Measurements from ENCODE around the gene WIPF3.

WIPF3 gene

GRCh38 chr7:29826530-29826822, 20.2 kb downstream of the WIPF3 start:
- H3K9me3 Mint-ChIP-seq (ENCODE audit: low read depth) = no peaks in the 10 kb centered on the region
- H3K4me1 Mint-ChIP-seq (ENCODE audit: low read depth) = peaks cover 3% of the 10 kb centered on the region
- peaks cover 7% of the 10 kb centered on the region for H3K27me3 Mint-ChIP-seq
- no peak overlapping the region for H3K27ac Mint-ChIP-seq
- no peak overlapping the region for H3K4me3 Mint-ChIP-seq
- H3K36me3 Mint-ChIP-seq = peaks cover 2% of the 10 kb centered on the region

GRCh38 chr7:29826904-29827303, 20.6 kb downstream of the WIPF3 start:
- Mint-ChIP-seq H3K36me3 (no peaks in the 10 kb centered on the region), H3K9me3 (ENCODE audit: low read depth) (no peaks in the 10 kb centered on the region), H3K27me3 (peaks cover 4% of the 10 kb centered on the region), H3K4me1 (ENCODE audit: low read depth) (peaks cover 3% of the 10 kb centered on the region), H3K27ac (no peak overlapping the region), H3K4me3 (no peak overlapping the region)

GRCh38 chr7:29831705-29832104, 25.4 kb downstream of the WIPF3 start:
- H3K27me3 Mint-ChIP-seq = peaks cover 2% of the 10 kb centered on the region
- no peaks in the 10 kb centered on the region for H3K36me3 Mint-ChIP-seq

GRCh38 chr7:29833929-29834328, 27.6 kb downstream of the WIPF3 start:
- H3K27me3 Mint-ChIP-seq = peaks cover 2% of the 10 kb centered on the region
- no peak overlapping the region for H3K4me3 Mint-ChIP-seq
- H3K36me3 Mint-ChIP-seq = no peaks in the 10 kb centered on the region
- no peak overlapping the region for H3K27ac Mint-ChIP-seq
- no peaks in the 10 kb centered on the region for H3K9me3 Mint-ChIP-seq (ENCODE audit: low read depth)
- H3K4me1 Mint-ChIP-seq (ENCODE audit: low read depth) = no peaks in the 10 kb centered on the region

More at GRCh38 chr7:29831705-29832104, 25.4 kb downstream of the WIPF3 start:
- Mint-ChIP-seq H3K4me3 (no peak overlapping the region), H3K4me1 (ENCODE audit: low read depth) (no peaks in the 10 kb centered on the region), H3K9me3 (ENCODE audit: low read depth) (no peaks in the 10 kb centered on the region), H3K27ac (no peak overlapping the region)

- Mint-ChIP-seq H3K36me3 (no peaks in the 10 kb centered on the region), H3K9me3 (ENCODE audit: low read depth) (no peaks in the 10 kb centered on the region), H3K27me3 (peaks cover 2% of the 10 kb centered on the region), H3K4me3 (no peak overlapping the region), H3K27ac (no peak overlapping the region), H3K4me1 (ENCODE audit: low read depth) (no peaks in the 10 kb centered on the region)
These were observed 29.4 kb downstream of the WIPF3 start for GRCh38 chr7:29835718-29836117.

GRCh38 chr7:29839302-29839701, 33.0 kb downstream of the WIPF3 start:
- Mint-ChIP-seq H3K27me3 (peaks cover 2% of the 10 kb centered on the region), H3K27ac (no peak overlapping the region), H3K9me3 (ENCODE audit: low read depth) (no peaks in the 10 kb centered on the region), H3K36me3 (no peaks in the 10 kb centered on the region), H3K4me3 (no peak overlapping the region), H3K4me1 (ENCODE audit: low read depth) (no peaks in the 10 kb centered on the region)

- Mint-ChIP-seq H3K9me3 (ENCODE audit: low read depth) (no peaks in the 10 kb centered on the region), H3K4me1 (ENCODE audit: low read depth) (no peaks in the 10 kb centered on the region), H3K27ac (no peak overlapping the region), H3K36me3 (no peaks in the 10 kb centered on the region), H3K4me3 (no peak overlapping the region), H3K27me3 (peaks cover under 1% of the 10 kb centered on the region)
These were observed 33.6 kb downstream of the WIPF3 start for GRCh38 chr7:29839921-29840320.

GRCh38 chr7:29840701-29841100, 34.4 kb downstream of the WIPF3 start:
- Mint-ChIP-seq H3K9me3 (ENCODE audit: low read depth) (no peaks in the 10 kb centered on the region), H3K27ac (no peak overlapping the region), H3K4me3 (no peak overlapping the region), H3K4me1 (ENCODE audit: low read depth) (no peaks in the 10 kb centered on the region), H3K27me3 (no peaks in the 10 kb centered on the region), H3K36me3 (no peaks in the 10 kb centered on the region)

- H3K27ac Mint-ChIP-seq = no peak overlapping the region
- no peaks in the 10 kb centered on the region for H3K4me1 Mint-ChIP-seq (ENCODE audit: low read depth)
- no peaks in the 10 kb centered on the region for H3K36me3 Mint-ChIP-seq
- H3K4me3 Mint-ChIP-seq = no peak overlapping the region
- peaks cover under 1% of the 10 kb centered on the region for H3K27me3 Mint-ChIP-seq
- no peaks in the 10 kb centered on the region for H3K9me3 Mint-ChIP-seq (ENCODE audit: low read depth)
These were observed 35.8 kb downstream of the WIPF3 start for GRCh38 chr7:29841926-29842701.

GRCh38 chr7:29843093-29843492, 36.8 kb downstream of the WIPF3 start:
- Mint-ChIP-seq H3K4me3 (no peak overlapping the region), H3K9me3 (ENCODE audit: low read depth) (no peaks in the 10 kb centered on the region), H3K27me3 (peaks cover 2% of the 10 kb centered on the region), H3K36me3 (no peaks in the 10 kb centered on the region), H3K4me1 (ENCODE audit: low read depth) (no peaks in the 10 kb centered on the region), H3K27ac (no peak overlapping the region)

GRCh38 chr7:29843726-29844125, 37.4 kb downstream of the WIPF3 start:
- Mint-ChIP-seq H3K36me3 (no peaks in the 10 kb centered on the region), H3K27me3 (peaks cover 2% of the 10 kb centered on the region), H3K27ac (no peak overlapping the region), H3K4me1 (ENCODE audit: low read depth) (no peaks in the 10 kb centered on the region), H3K9me3 (ENCODE audit: low read depth) (no peaks in the 10 kb centered on the region), H3K4me3 (no peak overlapping the region)

GRCh38 chr7:29844559-29844958, 38.3 kb downstream of the WIPF3 start:
- H3K27ac Mint-ChIP-seq = no peak overlapping the region
- peaks cover 2% of the 10 kb centered on the region for H3K27me3 Mint-ChIP-seq
- H3K4me1 Mint-ChIP-seq (ENCODE audit: low read depth) = no peaks in the 10 kb centered on the region
- no peak overlapping the region for H3K4me3 Mint-ChIP-seq
- no peaks in the 10 kb centered on the region for H3K36me3 Mint-ChIP-seq
- H3K9me3 Mint-ChIP-seq (ENCODE audit: low read depth) = no peaks in the 10 kb centered on the region

GRCh38 chr7:29847496-29847895, 41.2 kb downstream of the WIPF3 start:
- Mint-ChIP-seq H3K9me3 (ENCODE audit: low read depth) (no peaks in the 10 kb centered on the region), H3K27ac (no peak overlapping the region), H3K36me3 (no peaks in the 10 kb centered on the region), H3K4me1 (ENCODE audit: low read depth) (no peaks in the 10 kb centered on the region), H3K27me3 (peaks cover 3% of the 10 kb centered on the region), H3K4me3 (no peak overlapping the region)

- H3K27me3 Mint-ChIP-seq = peaks cover 3% of the 10 kb centered on the region
- no peaks in the 10 kb centered on the region for H3K36me3 Mint-ChIP-seq
- H3K27ac Mint-ChIP-seq = no peak overlapping the region
- no peaks in the 10 kb centered on the region for H3K9me3 Mint-ChIP-seq (ENCODE audit: low read depth)
- no peaks in the 10 kb centered on the region for H3K4me1 Mint-ChIP-seq (ENCODE audit: low read depth)
- H3K4me3 Mint-ChIP-seq = no peak overlapping the region
These were observed 41.6 kb downstream of the WIPF3 start for GRCh38 chr7:29847916-29848315.

- no peaks in the 10 kb centered on the region for H3K36me3 Mint-ChIP-seq
- H3K4me3 Mint-ChIP-seq = no peak overlapping the region
- no peaks in the 10 kb centered on the region for H3K9me3 Mint-ChIP-seq (ENCODE audit: low read depth)
- no peak overlapping the region for H3K27ac Mint-ChIP-seq
- H3K27me3 Mint-ChIP-seq = peaks cover 5% of the 10 kb centered on the region
- no peaks in the 10 kb centered on the region for H3K4me1 Mint-ChIP-seq (ENCODE audit: low read depth)
These were observed 42.6 kb downstream of the WIPF3 start for GRCh38 chr7:29848941-29849340.

- no peaks in the 10 kb centered on the region for H3K4me1 Mint-ChIP-seq (ENCODE audit: low read depth)
- H3K27ac Mint-ChIP-seq = no peak overlapping the region
- peaks cover 6% of the 10 kb centered on the region for H3K27me3 Mint-ChIP-seq
- no peak overlapping the region for H3K4me3 Mint-ChIP-seq
- H3K36me3 Mint-ChIP-seq = no peaks in the 10 kb centered on the region
- H3K9me3 Mint-ChIP-seq (ENCODE audit: low read depth) = no peaks in the 10 kb centered on the region
These were observed 45.2 kb downstream of the WIPF3 start for GRCh38 chr7:29851487-29851886.
